T-helper 9 cell (primary cell): ENCODE results near the gene NEUROD6.

Experiments
- DNase-seq: peaks from one replicate; pipeline ENCODE4 v3.0.0-alpha.2; 2020

Gene NEUROD6

GRCh38 chr7:31327071-31327470, 13.5 kb downstream of the NEUROD6 start:
- DNase-seq = no peak

GRCh38 chr7:31326416-31326815, 14.1 kb downstream of the NEUROD6 start:
- DNase-seq = no peak

- DNase-seq = no peak
Observed at GRCh38 chr7:31323101-31323500, 17.4 kb downstream of the NEUROD6 start.

- DNase-seq = no peak
Observed at GRCh38 chr7:31320675-31321074, 19.9 kb downstream of the NEUROD6 start.

GRCh38 chr7:31318313-31318712, 22.2 kb downstream of the NEUROD6 start:
- DNase-seq = no peak

GRCh38 chr7:31316876-31317275, 23.6 kb downstream of the NEUROD6 start:
- DNase-seq = no peak

- DNase-seq = no peak
Observed at GRCh38 chr7:31315758-31316157, 24.8 kb downstream of the NEUROD6 start.

- DNase-seq = no peak
Observed at GRCh38 chr7:31314781-31315180, 25.7 kb downstream of the NEUROD6 start.

GRCh38 chr7:31312889-31313288, 27.6 kb downstream of the NEUROD6 start:
- no peak for DNase-seq

- no peak for DNase-seq
Observed at GRCh38 chr7:31311552-31311951, 29.0 kb downstream of the NEUROD6 start.

- DNase-seq = no peak
Observed at GRCh38 chr7:31310321-31310935, 30.1 kb downstream of the NEUROD6 start.

- no peak for DNase-seq
Observed at GRCh38 chr7:31309407-31309806, 31.1 kb downstream of the NEUROD6 start.

GRCh38 chr7:31308652-31309051, 31.9 kb downstream of the NEUROD6 start:
- DNase-seq = no peak

- no peak for DNase-seq
Observed at GRCh38 chr7:31307972-31308371, 32.6 kb downstream of the NEUROD6 start.

GRCh38 chr7:31305260-31305659, 35.3 kb downstream of the NEUROD6 start:
- no peak for DNase-seq

GRCh38 chr7:31304446-31304845, 36.1 kb downstream of the NEUROD6 start:
- DNase-seq = no peak

- DNase-seq = no peak
Observed at GRCh38 chr7:31302356-31302755, 38.2 kb downstream of the NEUROD6 start.

- DNase-seq = no peak
Observed at GRCh38 chr7:31299336-31299735, 41.2 kb downstream of the NEUROD6 start.

GRCh38 chr7:31290601-31291000, 49.9 kb downstream of the NEUROD6 start:
- no peak for DNase-seq
